ENCODE data around the gene NMBR.
"Not testable (repeated sequence)": the region's sequence is repeated elsewhere in the genome, so short reads cannot be mapped to it uniquely, and the experiment has no call there.

GRCh38 chr6:142156758-142157068, 9.8 kb upstream of the NMBR start:
- TF ChIP-seq CTCF (IDR thresholded peaks at IDR 0.05; ENCODE audit: low read length); EZH2 (optimal IDR thresholded peaks at IDR 0.05; ENCODE audit: low read depth, low read length); EZH2phosphoT487 (IDR thresholded peaks at IDR 0.05; ENCODE audit: low read length): not testable (repeated sequence)
